NCI-H146 (cell line): ENCODE results near the gene SORCS1.

Source experiments
- DNase-seq: peaks from one replicate; lab custom pipeline; 2025; lab: John Stamatoyannopoulos, UW

Gene SORCS1

GRCh38 chr10:106534441-106534840 lies 630.1 kb downstream of the SORCS1 start:
- no peak for DNase-seq

GRCh38 chr10:106528702-106529101 lies 635.8 kb downstream of the SORCS1 start:
- no peak for DNase-seq

DNA sequence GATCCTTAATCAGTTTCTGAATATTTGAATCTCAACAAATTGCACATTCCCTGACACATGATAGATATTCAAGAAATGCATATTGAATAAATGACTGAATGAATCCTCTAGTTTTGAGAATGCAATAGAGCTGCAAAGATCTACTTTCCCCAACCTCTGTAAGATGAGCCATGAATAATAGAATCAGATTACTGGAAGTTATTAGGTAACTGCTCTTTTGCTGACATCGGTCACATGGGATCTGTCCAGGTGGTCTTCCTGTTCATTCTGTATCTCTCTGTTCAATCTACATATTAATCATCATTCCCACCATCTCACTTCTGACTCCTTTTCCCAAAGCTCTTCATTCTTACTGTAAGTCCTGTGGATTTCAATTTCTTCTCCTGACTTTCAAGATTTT lies 638.7 kb downstream of the SORCS1 start:
- no peak for DNase-seq
